GM23248 (cell line): ENCODE measurements around the gene BCKDHB. TPM values are rescaled to one million over a fixed set of nuclear protein-coding genes. Genes with fewer than 3 reads are reported as not detected.

Source experiments
- DNase-seq: peaks from one replicate; pipeline ENCODE4 v3.0.0-alpha.2; 2015
- H2AFZ ChIP-seq: fragments of 200-600 bp; sonication (generic); 2 replicates; pipeline ENCODE4 v1.6.1; 2016; ENCODE audit warnings: antibody characterized with exemption
- H3F3A ChIP-seq: fragments of 200-600 bp; sonication (generic); 2 replicates; pipeline ENCODE4 v1.6.1; 2016; ENCODE audit warnings: mild to moderate bottlenecking, antibody characterized with exemption, mixed run types; ENCODE audit not compliant: insufficient read depth
- H3K27ac ChIP-seq: fragments of 200-600 bp; sonication (generic); 2 replicates; pipeline ENCODE4 v1.5.1; 2016; ENCODE audit warnings: mild to moderate bottlenecking
- H3K27me3 ChIP-seq: fragments of 200-600 bp; sonication (generic); replicated peaks from 2 replicates; pipeline ENCODE4 v1.6.1; 2016; ENCODE audit warnings: mild to moderate bottlenecking; ENCODE audit not compliant: insufficient read depth
- H3K36me3 ChIP-seq: fragments of 200-600 bp; sonication (generic); 2 replicates; pipeline ENCODE4 v1.6.1; 2016; ENCODE audit warnings: low read depth, mild to moderate bottlenecking
- H3K4me1 ChIP-seq: fragments of 200-600 bp; sonication (generic); 2 replicates; pipeline ENCODE4 v1.6.1; 2016; ENCODE audit warnings: mild to moderate bottlenecking; ENCODE audit not compliant: insufficient read depth
- H3K4me2 ChIP-seq: fragments of 200-600 bp; sonication (generic); one replicate; pipeline ENCODE4 v1.6.1; 2016; ENCODE audit warnings: mild to moderate bottlenecking; ENCODE audit not compliant: unreplicated experiment
- H3K4me3 ChIP-seq: fragments of 200-600 bp; sonication (generic); 2 replicates; pipeline ENCODE4 v1.5.1; 2016; ENCODE audit warnings: mild to moderate bottlenecking
- H3K79me2 ChIP-seq: fragments of 200-600 bp; sonication (generic); 2 replicates; pipeline ENCODE4 v1.6.1; 2016; ENCODE audit warnings: mild to moderate bottlenecking; ENCODE audit not compliant: insufficient read depth
- H3K9ac ChIP-seq: fragments of 200-600 bp; sonication (generic); 2 replicates; pipeline ENCODE4 v1.6.1; 2016; ENCODE audit warnings: mild to moderate bottlenecking
- H3K9me2 ChIP-seq: fragments of 200-600 bp; sonication (generic); 2 replicates; pipeline ENCODE4 v1.6.1; 2016; ENCODE audit warnings: mixed run types, mild to moderate bottlenecking, moderate library complexity; ENCODE audit not compliant: insufficient read depth
- H3K9me3 ChIP-seq: fragments of 200-600 bp; sonication (generic); one replicate; pipeline ENCODE4 v1.6.1; 2017; ENCODE audit warnings: low read depth
- H4K20me1 ChIP-seq: fragments of 200-600 bp; sonication (generic); 2 replicates; pipeline ENCODE4 v1.6.0; 2016; ENCODE audit not compliant: insufficient read depth
- EZH2 ChIP-seq: fragments of 200-600 bp; sonication (generic); IDR thresholded peaks from 2 replicates; pipeline ENCODE4 v1.6.1; 2018; ENCODE audit warnings: antibody characterized with exemption, mild to moderate bottlenecking; ENCODE audit not compliant: insufficient read depth, poor library complexity, severe bottlenecking
- EZH2phosphoT487 ChIP-seq: fragments of 200-600 bp; sonication (generic); IDR thresholded peaks from 2 replicates; pipeline ENCODE4 v1.6.1; 2018; ENCODE audit warnings: antibody characterized with exemption, moderate library complexity, mild to moderate bottlenecking, low read depth; ENCODE audit not compliant: insufficient read depth
- WGBS, 2 experiments: methylation state at CpG; one replicate each; pipeline ENCODE4 v1.1.6; 2015 to 2017; ENCODE audit warnings: low lambda C conversion rate in 2 of 2, low coverage in 1 of 2; ENCODE audit errors: missing lambda C conversion rate in 2 of 2; 5-methylcytosine and 5-hydroxymethylcytosine counted together
- in situ Hi-C: fragments of 300-500 bp; cut with MboI; formaldehyde crosslinking; loops from 2 replicates; pipeline ENCODE4 v1.15.0; 2020
- polyA plus RNA-seq: library from polyadenylated mRNA; unstranded; fragments of >200 nt; fragmentation: Nextera tagmentation; extraction: Ambion mirVana; gene quantifications from 2 replicates; pipeline ENCODE4 v1.2.1, GENCODE V29; 2016
- total RNA-seq: library from RNA; depleted of rRNA; stranded (reverse); fragments of >200 nt; shearing (Covaris generic); gene quantifications from 2 replicates; pipeline ENCODE4 v1.2.3, GENCODE V29; 2014

The BCKDHB gene
- total and polyA plus RNA-seq, 2 experiments from 2014 or later: 18.4 to 33.8 TPM

DNA sequence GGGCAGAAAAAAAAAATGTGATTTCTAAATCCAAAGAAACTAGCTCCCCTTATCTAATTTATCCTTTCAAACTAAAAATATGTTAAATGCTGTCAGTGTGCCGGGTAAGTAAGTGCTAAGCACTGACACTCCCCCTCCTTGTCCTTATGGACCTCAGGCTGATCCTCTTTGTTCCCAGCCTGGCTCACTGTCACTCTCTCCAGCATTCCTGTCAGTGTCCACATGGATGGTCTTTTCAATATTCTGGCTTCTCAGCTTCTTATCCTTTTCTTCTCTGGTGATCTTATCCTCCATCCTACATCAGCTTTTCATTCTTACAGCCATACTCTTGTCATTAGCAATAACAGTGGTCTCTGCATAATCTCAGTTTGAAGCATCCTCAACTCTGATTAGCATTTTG is 55.0 kb downstream of the BCKDHB start:
- no peaks in the 10 kb centered on the region for H3K9me2 ChIP-seq
- peaks cover 21% of the 10 kb centered on the region for H3K4me1 ChIP-seq
- no peaks in the 10 kb centered on the region for H3K9me3 ChIP-seq
- H2AFZ ChIP-seq: no peak overlapping the region
- no peaks in the 10 kb centered on the region for H4K20me1 ChIP-seq
- H3F3A ChIP-seq: peaks cover 23% of the 10 kb centered on the region
- WGBS, 2 experiments: 94 to 97% methylated on average over 1 of the region's 1 CpG
- H3K27me3 ChIP-seq: no peaks in the 10 kb centered on the region
- in situ Hi-C loops: no loop called here
- H3K4me3 ChIP-seq: no peak overlapping the region
- H3K36me3 ChIP-seq: no peaks in the 10 kb centered on the region
- no peak overlapping the region for H3K27ac ChIP-seq
- no peaks in the 10 kb centered on the region for H3K79me2 ChIP-seq
- no peak overlapping the region for H3K9ac ChIP-seq
- DNase-seq: no peak
- no peak overlapping the region for H3K4me2 ChIP-seq
- TF ChIP-seq EZH2 (no peak), EZH2phosphoT487 (no peak)

- Histone ChIP-seq H3F3A (peaks cover 23% of the 10 kb centered on the region), H3K9ac (peak overlapping the region; percentile 42; the same call in 1 of the 2 replicates), H3K4me1 (peaks cover 21% of the 10 kb centered on the region), H3K9me2 (no peaks in the 10 kb centered on the region), H2AFZ (peak overlapping the region; percentile 79), H3K27me3 (no peaks in the 10 kb centered on the region), H3K79me2 (no peaks in the 10 kb centered on the region), H3K27ac (peak overlapping the region; percentile 76), H4K20me1 (no peaks in the 10 kb centered on the region), H3K9me3 (no peaks in the 10 kb centered on the region), H3K4me2 (peak overlapping the region; percentile 66), H3K4me3 (peak overlapping the region; percentile 30), H3K36me3 (no peaks in the 10 kb centered on the region)
- no peak for TF ChIP-seq EZH2
- TF ChIP-seq EZH2phosphoT487: no peak
- 40 to 46% methylated on average over 3 of the region's 3 CpGs for WGBS, 2 experiments
- DNase-seq: peak; percentile 91
- in situ Hi-C loops: no loop called here
Measured at GRCh38 chr6:80163754-80164187, 57.3 kb downstream of the BCKDHB start.

GRCh38 chr6:80165143-80165542 is 58.7 kb downstream of the BCKDHB start:
- Histone ChIP-seq H3K36me3 (no peaks in the 10 kb centered on the region), H3K9me3 (no peaks in the 10 kb centered on the region), H3K27ac (peak overlapping the region; percentile 76; the same call in 1 of the 2 replicates), H4K20me1 (no peaks in the 10 kb centered on the region), H3K9ac (no peak overlapping the region), H3K4me3 (no peak overlapping the region), H3K79me2 (no peaks in the 10 kb centered on the region), H3K27me3 (no peaks in the 10 kb centered on the region), H3K4me2 (peak overlapping the region; percentile 25), H2AFZ (no peak overlapping the region), H3F3A (peaks cover 23% of the 10 kb centered on the region), H3K4me1 (peaks cover 21% of the 10 kb centered on the region), H3K9me2 (no peaks in the 10 kb centered on the region)
- in situ Hi-C loops: no loop called here
- DNase-seq: peak; percentile 60
- no peak for TF ChIP-seq EZH2phosphoT487
- no peak for TF ChIP-seq EZH2
- 53% methylated on average over 3 of the region's 3 CpGs for WGBS, 2 experiments

DNA sequence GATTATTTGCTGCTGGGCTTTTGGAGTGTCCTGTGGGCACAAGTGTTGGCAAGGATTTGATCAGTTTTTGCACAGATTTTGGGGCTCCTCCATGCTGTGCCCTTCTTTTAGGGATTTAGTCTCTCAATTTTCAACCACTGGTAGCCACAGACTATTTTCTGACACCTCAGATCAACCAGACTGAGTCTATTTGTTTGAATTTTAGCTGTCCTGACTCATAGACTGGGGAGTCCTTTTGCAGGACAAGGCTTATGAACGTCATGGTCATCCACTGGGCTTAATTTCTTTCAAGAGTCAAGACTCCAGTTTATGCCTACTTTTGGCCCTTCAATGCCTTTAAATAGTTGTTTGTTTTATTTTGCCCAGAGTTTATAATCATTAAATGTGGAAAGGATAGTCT is 59.3 kb downstream of the BCKDHB start:
- no peak for DNase-seq
- H3K4me1 ChIP-seq: peaks cover 21% of the 10 kb centered on the region
- no peaks in the 10 kb centered on the region; the same call in 1 of the 2 replicates for H3K36me3 ChIP-seq
- in situ Hi-C loops: no loop called here
- no peaks in the 10 kb centered on the region for H3K79me2 ChIP-seq
- no peaks in the 10 kb centered on the region for H3K9me2 ChIP-seq
- H3K27me3 ChIP-seq: no peaks in the 10 kb centered on the region
- peak overlapping the region; percentile 25 for H3K4me2 ChIP-seq
- no peak overlapping the region for H3K27ac ChIP-seq
- no peak overlapping the region for H2AFZ ChIP-seq
- no peak overlapping the region for H3K9ac ChIP-seq
- peaks cover 23% of the 10 kb centered on the region for H3F3A ChIP-seq
- no peak for TF ChIP-seq EZH2
- no peak for TF ChIP-seq EZH2phosphoT487
- H4K20me1 ChIP-seq: no peaks in the 10 kb centered on the region
- no peak overlapping the region for H3K4me3 ChIP-seq
- H3K9me3 ChIP-seq: no peaks in the 10 kb centered on the region
- WGBS, 2 experiments: 89 to 96% methylated on average over 1 of the region's 1 CpG

GRCh38 chr6:80170433-80170832 is 64.0 kb downstream of the BCKDHB start:
- Histone ChIP-seq H3K4me2 (no peak overlapping the region), H3K27me3 (no peaks in the 10 kb centered on the region), H3K4me1 (peaks cover 28% of the 10 kb centered on the region), H3K27ac (no peak overlapping the region), H2AFZ (no peak overlapping the region), H3F3A (peaks cover 16% of the 10 kb centered on the region), H3K4me3 (no peak overlapping the region), H3K9ac (no peak overlapping the region), H3K79me2 (no peaks in the 10 kb centered on the region), H4K20me1 (no peaks in the 10 kb centered on the region), H3K9me2 (no peaks in the 10 kb centered on the region), H3K36me3 (no peaks in the 10 kb centered on the region; the same call in 1 of the 2 replicates), H3K9me3 (no peaks in the 10 kb centered on the region)
- in situ Hi-C loops: no loop called here
- no peak for DNase-seq
- TF ChIP-seq EZH2 (no peak), EZH2phosphoT487 (no peak)
- WGBS, 2 experiments: 95 to 99% methylated on average over 3 of the region's 3 CpGs
